ENCODE measurements around the gene MRPS22. TPM values are rescaled to one million over a fixed set of nuclear protein-coding genes. Genes with fewer than 3 reads are reported as not detected.
A peak's percentile ranks its signal among the peaks of the same experiment; 100 is the strongest.

Gene MRPS22
- total RNA-seq = 10 to 100 TPM; 39.5 to 53.3 (median 47.0) TPM

- 0 to 1% methylated on average over 37 of the region's 37 CpGs for WGBS, 2 donors
- TF ChIP-seq, protein P1, sequence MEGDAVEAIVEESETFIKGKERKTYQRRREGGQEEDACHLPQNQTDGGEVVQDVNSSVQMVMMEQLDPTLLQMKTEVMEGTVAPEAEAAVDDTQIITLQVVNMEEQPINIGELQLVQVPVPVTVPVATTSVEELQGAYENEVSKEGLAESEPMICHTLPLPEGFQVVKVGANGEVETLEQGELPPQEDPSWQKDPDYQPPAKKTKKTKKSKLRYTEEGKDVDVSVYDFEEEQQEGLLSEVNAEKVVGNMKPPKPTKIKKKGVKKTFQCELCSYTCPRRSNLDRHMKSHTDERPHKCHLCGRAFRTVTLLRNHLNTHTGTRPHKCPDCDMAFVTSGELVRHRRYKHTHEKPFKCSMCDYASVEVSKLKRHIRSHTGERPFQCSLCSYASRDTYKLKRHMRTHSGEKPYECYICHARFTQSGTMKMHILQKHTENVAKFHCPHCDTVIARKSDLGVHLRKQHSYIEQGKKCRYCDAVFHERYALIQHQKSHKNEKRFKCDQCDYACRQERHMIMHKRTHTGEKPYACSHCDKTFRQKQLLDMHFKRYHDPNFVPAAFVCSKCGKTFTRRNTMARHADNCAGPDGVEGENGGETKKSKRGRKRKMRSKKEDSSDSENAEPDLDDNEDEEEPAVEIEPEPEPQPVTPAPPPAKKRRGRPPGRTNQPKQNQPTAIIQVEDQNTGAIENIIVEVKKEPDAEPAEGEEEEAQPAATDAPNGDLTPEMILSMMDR (IDR thresholded peaks at IDR 0.05) = no peak
- no peak for TF ChIP-seq POLR2A (IDR thresholded peaks at IDR 0.05)
- H3K4me3 ChIP-seq (ENCODE audit: low read depth, poor library complexity, severe bottlenecking) = peak within 1 kb of the TSS; percentile 96
- peak; percentile 82 to 95 for DNase-seq (ENCODE audit: low spot score in 2 of 2)
- intact Hi-C loops (cut with DNase I; ENCODE audit: low total_unique reads) = no loop called here
Observed at GRCh38 chr3:139343895-139344856, at the start of gene MRPS22. Gene MRPS22, plus strand, starts transcription at chr3:139344020. Its CDS starts 7 bp downstream, at chr3:139344027.

- DNase-seq (ENCODE audit: low spot score in 2 of 2) = no peak
- no peak for TF ChIP-seq POLR2A (IDR thresholded peaks at IDR 0.05)
- H3K4me3 ChIP-seq (ENCODE audit: low read depth, poor library complexity, severe bottlenecking) = no peak overlapping the region
- intact Hi-C loops (cut with DNase I; ENCODE audit: low total_unique reads) = no loop called here
- 73 to 76% methylated on average over 5 of the region's 5 CpGs for WGBS, 2 donors
Observed at GRCh38 chr3:139295040-139295439, 48.8 kb upstream of the MRPS22 start.

DNA sequence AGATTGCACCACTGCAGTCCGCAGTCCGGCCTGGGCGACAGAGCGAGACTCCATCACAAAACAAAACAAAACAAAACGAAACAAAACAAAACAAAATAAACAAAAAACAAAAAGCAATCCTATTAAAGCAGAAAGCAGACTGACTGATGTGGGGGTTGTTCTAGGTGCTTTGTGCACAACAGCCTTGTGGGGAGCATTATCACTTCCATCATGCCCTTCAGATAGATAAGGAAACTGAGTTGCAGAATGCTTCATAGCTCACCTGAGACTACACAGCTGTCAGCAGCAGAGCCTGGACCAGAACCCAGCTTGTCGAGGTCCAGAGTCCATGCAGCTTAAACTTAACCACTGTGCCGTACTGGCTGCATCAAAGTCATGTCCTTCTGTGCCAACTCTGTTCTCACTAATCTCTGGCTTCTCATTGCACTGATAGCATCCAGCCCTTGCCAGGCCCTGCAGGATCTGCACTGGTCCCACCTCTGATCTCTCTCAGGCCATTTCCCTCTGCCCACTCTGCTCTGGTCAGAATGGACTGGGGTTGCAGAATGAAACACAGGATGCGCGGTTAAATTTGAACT lies 47.6 kb upstream of the MRPS22 start:
- TF ChIP-seq, protein P1 (IDR thresholded peaks at IDR 0.05) = no peak
- TF ChIP-seq POLR2A (IDR thresholded peaks at IDR 0.05) = no peak
- 84 to 91% methylated on average over 9 of the region's 9 CpGs for WGBS, 2 donors

DNA sequence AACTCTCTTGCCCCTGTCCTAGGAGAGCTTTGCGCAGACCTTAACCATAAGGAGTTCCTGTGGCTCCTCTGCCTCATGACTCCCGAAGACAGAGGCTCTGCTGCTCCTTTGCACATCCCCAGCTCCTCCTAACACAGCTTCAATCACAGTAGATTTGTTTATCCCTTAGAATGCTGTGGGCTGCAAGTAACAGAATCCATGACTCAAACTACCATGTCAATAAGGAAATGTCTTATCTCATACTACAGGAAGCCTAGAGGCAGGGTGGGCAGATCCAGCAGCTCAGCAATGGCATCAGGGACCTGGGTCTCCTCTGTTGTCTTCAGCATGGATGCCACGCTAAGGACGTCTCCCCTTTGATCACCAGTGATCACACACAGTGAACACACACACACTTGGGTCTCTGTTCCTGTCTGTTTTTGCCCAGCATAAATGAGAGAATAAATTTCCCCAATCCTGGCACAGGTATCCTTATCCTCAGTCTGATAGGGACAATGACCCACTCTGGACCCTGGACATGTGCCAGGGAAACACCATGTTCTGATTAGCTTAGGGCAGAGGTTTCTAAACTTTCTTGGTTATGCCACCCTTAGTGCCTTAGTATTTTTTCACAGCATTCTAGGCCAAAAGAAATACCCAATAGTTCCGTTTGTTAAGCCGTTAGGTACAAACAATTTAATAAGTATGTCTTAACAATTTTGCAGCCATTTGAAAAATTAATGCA lies 46.1 kb upstream of the MRPS22 start:
- intact Hi-C loops (cut with DNase I; ENCODE audit: low total_unique reads) = no loop called here

More for the DNA sequence above, 47.6 kb upstream of the MRPS22 start:
- no peak overlapping the region for H3K4me3 ChIP-seq (ENCODE audit: low read depth, poor library complexity, severe bottlenecking)
- DNase-seq (ENCODE audit: low spot score in 2 of 2) = no peak
- intact Hi-C loops (cut with DNase I; ENCODE audit: low total_unique reads) = no loop called here

DNA sequence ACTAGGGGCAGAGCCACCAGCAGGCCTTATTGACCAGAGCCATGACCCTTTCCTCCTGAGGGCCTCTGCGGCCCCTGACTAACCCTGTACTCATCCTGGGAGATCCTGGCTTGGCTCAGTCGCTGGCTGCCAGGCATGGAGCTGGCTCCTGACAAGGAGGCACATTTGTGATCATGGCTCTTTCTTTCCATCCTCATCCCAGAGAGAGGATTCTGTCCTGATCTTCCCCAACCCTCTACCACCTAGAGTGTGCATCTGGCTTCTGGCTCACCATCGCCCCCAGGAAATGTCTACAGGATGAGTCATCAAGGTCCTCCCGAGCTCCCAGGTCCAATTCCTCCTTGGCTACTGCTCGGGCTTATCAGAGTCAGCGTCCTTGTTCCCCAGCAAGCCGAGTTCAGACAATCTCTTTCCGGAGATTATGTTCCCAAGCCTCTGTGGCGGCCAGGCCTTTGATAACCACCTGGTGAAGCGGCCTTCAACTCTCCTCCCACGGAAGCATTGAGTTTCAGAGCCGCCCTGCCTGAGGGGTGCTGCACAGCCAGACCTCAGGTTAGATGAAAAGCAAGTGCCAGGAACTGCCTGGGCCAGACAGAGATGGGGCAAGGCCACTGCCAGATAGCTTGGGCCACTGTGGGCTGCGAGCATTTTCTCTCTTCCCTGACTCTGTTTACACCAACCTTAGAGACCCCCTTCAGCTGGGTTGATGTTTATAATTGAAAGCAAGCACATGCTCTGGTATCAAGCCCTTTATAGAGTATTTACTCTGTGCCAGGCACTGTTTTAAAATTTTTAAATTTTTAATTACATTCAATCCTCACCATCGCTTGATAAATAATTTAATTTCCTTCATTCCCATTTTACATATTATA lies 44.3 kb upstream of the MRPS22 start:
- no peak overlapping the region for H3K4me3 ChIP-seq (ENCODE audit: low read depth, poor library complexity, severe bottlenecking)
- DNase-seq (ENCODE audit: low spot score in 2 of 2) = no peak
- intact Hi-C loops (cut with DNase I; ENCODE audit: low total_unique reads) = no loop called here
- WGBS, 2 donors = 72 to 87% methylated on average over 14 of the region's 14 CpGs
- TF ChIP-seq, protein P1 (IDR thresholded peaks at IDR 0.05) = no peak
- no peak for TF ChIP-seq POLR2A (IDR thresholded peaks at IDR 0.05)

More for the DNA sequence above, 46.1 kb upstream of the MRPS22 start:
- H3K4me3 ChIP-seq (ENCODE audit: low read depth, poor library complexity, severe bottlenecking) = no peak overlapping the region
- no peak for DNase-seq (ENCODE audit: low spot score in 2 of 2)
- TF ChIP-seq, protein P1 (IDR thresholded peaks at IDR 0.05) = no peak
- no peak for TF ChIP-seq POLR2A (IDR thresholded peaks at IDR 0.05)
- WGBS, 2 donors = 87 to 96% methylated on average over 6 of the region's 6 CpGs

All from lower leg skin (tissue), 4 donors.